Measurements from ENCODE around the gene WDR89.

DNA sequence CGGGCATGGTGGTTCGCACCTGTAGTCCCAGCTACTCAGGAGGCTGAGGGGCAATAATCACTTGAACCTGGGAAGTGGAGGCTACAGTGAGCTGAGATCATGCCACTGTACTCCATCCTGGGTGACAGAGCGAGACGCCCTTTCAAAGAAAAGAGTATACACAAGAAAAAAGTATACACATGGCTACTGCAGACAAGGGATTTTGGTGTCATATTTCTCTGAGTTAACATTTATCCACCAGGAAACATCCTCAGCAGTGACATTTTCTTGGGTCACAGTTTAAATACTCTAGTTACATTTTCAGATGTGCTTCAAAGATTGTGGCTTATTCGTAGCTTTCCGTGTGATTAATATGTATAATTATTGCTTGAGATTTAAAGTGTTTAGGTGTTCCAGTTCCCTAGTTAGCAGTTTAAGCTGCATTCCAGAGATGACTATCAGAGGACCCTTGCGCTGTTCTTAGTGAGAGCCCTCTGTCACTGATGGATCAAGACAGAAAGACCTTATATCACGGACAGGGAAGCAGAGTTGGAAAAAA is 93.8 kb downstream of the WDR89 start:
- TF ChIP-seq POLR2AphosphoS5 (IDR thresholded peaks at IDR 0.05; ENCODE audit: low read depth, low read length) (no peak), SIN3A (IDR thresholded peaks at IDR 0.05; ENCODE audit: borderline replicate concordance, insufficient read depth, low read length) (no peak), TAF1 (IDR thresholded peaks at IDR 0.05; ENCODE audit: borderline replicate concordance, insufficient read depth, low read length) (no peak), FOXP2 (optimal IDR thresholded peaks at IDR 0.05; ENCODE audit: borderline replicate concordance, extremely low read depth, extremely low read length, insufficient read depth) (no peak)
- TF ChIP-seq, protein P1, sequence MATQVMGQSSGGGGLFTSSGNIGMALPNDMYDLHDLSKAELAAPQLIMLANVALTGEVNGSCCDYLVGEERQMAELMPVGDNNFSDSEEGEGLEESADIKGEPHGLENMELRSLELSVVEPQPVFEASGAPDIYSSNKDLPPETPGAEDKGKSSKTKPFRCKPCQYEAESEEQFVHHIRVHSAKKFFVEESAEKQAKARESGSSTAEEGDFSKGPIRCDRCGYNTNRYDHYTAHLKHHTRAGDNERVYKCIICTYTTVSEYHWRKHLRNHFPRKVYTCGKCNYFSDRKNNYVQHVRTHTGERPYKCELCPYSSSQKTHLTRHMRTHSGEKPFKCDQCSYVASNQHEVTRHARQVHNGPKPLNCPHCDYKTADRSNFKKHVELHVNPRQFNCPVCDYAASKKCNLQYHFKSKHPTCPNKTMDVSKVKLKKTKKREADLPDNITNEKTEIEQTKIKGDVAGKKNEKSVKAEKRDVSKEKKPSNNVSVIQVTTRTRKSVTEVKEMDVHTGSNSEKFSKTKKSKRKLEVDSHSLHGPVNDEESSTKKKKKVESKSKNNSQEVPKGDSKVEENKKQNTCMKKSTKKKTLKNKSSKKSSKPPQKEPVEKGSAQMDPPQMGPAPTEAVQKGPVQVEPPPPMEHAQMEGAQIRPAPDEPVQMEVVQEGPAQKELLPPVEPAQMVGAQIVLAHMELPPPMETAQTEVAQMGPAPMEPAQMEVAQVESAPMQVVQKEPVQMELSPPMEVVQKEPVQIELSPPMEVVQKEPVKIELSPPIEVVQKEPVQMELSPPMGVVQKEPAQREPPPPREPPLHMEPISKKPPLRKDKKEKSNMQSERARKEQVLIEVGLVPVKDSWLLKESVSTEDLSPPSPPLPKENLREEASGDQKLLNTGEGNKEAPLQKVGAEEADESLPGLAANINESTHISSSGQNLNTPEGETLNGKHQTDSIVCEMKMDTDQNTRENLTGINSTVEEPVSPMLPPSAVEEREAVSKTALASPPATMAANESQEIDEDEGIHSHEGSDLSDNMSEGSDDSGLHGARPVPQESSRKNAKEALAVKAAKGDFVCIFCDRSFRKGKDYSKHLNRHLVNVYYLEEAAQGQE (IDR thresholded peaks at IDR 0.05; ENCODE audit: insufficient read depth in 1 of 2, low read depth in 2 of 2, low read length in 2 of 2), result no peak
